Measurements from ENCODE around the gene FOXF1. TPM values are rescaled to one million over a fixed set of nuclear protein-coding genes. Genes with fewer than 3 reads are reported as not detected.

FOXF1 gene
- total and polyA plus RNA-seq, 7 experiments from 2014 or later = not detected

- Mint-ChIP-seq H3K27me3 (no peaks in the 10 kb centered on the region), H3K9me3 (no peaks in the 10 kb centered on the region), H3K36me3 (peaks cover 3 to 38% (median 22%) of the 10 kb centered on the region in 5 donors), H3K27ac (no peak overlapping the region), H3K4me1 (peaks cover 11 to 27% (median 17%) of the 10 kb centered on the region in 7 donors), H3K4me3 (no peak overlapping the region)
- ChIA-PET CTCF (no interaction called here), POLR2A (no interaction called here)
- H3K27ac ChIP-seq (ENCODE audit: low read depth, low read length) = no peak overlapping the region
- intact Hi-C loops (cut with micrococcal nuclease) = no loop called here
- H3K4me1 ChIP-seq (ENCODE audit: control insufficient read depth in 2 of 2, insufficient read depth in 2 of 2, low read length in 2 of 2) = peaks cover 0 to 2% of the 10 kb centered on the region in 2 donors
- H3K36me3 ChIP-seq (ENCODE audit: control insufficient read depth in 2 of 3, insufficient read depth in 3 of 3, low read length in 3 of 3) = peaks cover 0 to 52% (median 0%) of the 10 kb centered on the region in 3 experiments
- no peaks in the 10 kb centered on the region for H3K9me3 ChIP-seq (ENCODE audit: control insufficient read depth in 2 of 3, low read length in 3 of 3)
- H3K4me3 ChIP-seq (ENCODE audit: low read length) = no peak overlapping the region
- DNase-seq (no peak), ATAC-seq (no peak)
- no peaks in the 10 kb centered on the region for H3K27me3 ChIP-seq (ENCODE audit: control insufficient read depth in 2 of 2, insufficient read depth in 2 of 2, low read length in 2 of 2)
These were observed 39.0 kb downstream of the FOXF1 start for GRCh38 chr16:86549076-86549892.

- Histone ChIP-seq H3K9me3 (ENCODE audit: control insufficient read depth in 2 of 3, low read length in 3 of 3) (no peaks in the 10 kb centered on the region), H3K27ac (ENCODE audit: low read depth, low read length) (no peak overlapping the region), H3K4me3 (ENCODE audit: low read length) (no peak overlapping the region), H3K36me3 (ENCODE audit: control insufficient read depth in 2 of 3, insufficient read depth in 3 of 3, low read length in 3 of 3) (peaks cover 0 to 54% (median 0%) of the 10 kb centered on the region in 3 experiments), H3K4me1 (ENCODE audit: control insufficient read depth in 2 of 2, insufficient read depth in 2 of 2, low read length in 2 of 2) (peaks cover 0 to 5% of the 10 kb centered on the region in 2 donors), H3K27me3 (ENCODE audit: control insufficient read depth in 2 of 2, insufficient read depth in 2 of 2, low read length in 2 of 2) (no peaks in the 10 kb centered on the region)
- CTCF ChIA-PET = no interaction called here
- H3K36me3 Mint-ChIP-seq = peaks cover 3 to 32% (median 18%) of the 10 kb centered on the region in 5 donors
- H3K4me1 Mint-ChIP-seq = peaks cover 11 to 31% (median 22%) of the 10 kb centered on the region in 7 donors
- H3K27ac Mint-ChIP-seq = no peak overlapping the region
- H3K4me3 Mint-ChIP-seq = no peak overlapping the region
- peaks cover 0 to under 1% (median 0%) of the 10 kb centered on the region in 11 donors for H3K9me3 Mint-ChIP-seq
- intact Hi-C loops (cut with micrococcal nuclease) = no loop called here
- POLR2A ChIA-PET = no interaction called here
- no peaks in the 10 kb centered on the region for H3K27me3 Mint-ChIP-seq
- ATAC-seq (no peak), DNase-seq (no peak)
These were observed 39.5 kb downstream of the FOXF1 start for GRCh38 chr16:86549893-86550190.

- peaks cover 3 to 28% (median 15%) of the 10 kb centered on the region in 5 donors for H3K36me3 Mint-ChIP-seq
- ATAC-seq = no peak
- no peaks in the 10 kb centered on the region for H3K9me3 ChIP-seq (ENCODE audit: control insufficient read depth in 2 of 3, low read length in 3 of 3)
- no peak for DNase-seq
- peaks cover 0 to 5% (median 0%) of the 10 kb centered on the region in 11 donors for H3K9me3 Mint-ChIP-seq
- H3K4me3 ChIP-seq (ENCODE audit: low read length) = no peak overlapping the region
- intact Hi-C loops (cut with micrococcal nuclease) = no loop called here
- H3K27ac ChIP-seq (ENCODE audit: low read depth, low read length) = no peak overlapping the region
- H3K27ac Mint-ChIP-seq = no peak overlapping the region
- peaks cover 0 to 5% of the 10 kb centered on the region in 2 donors for H3K4me1 ChIP-seq (ENCODE audit: control insufficient read depth in 2 of 2, insufficient read depth in 2 of 2, low read length in 2 of 2)
- H3K4me1 Mint-ChIP-seq = peaks cover 11 to 35% (median 27%) of the 10 kb centered on the region in 7 donors
- POLR2A ChIA-PET = interaction anchor here (0.6 kb wide), 1 partner anchor 19 kb away, joined by 3 read pairs; no protein-coding TSS in a partner anchor
- no peak overlapping the region for H3K4me3 Mint-ChIP-seq
- H3K27me3 ChIP-seq (ENCODE audit: control insufficient read depth in 2 of 2, insufficient read depth in 2 of 2, low read length in 2 of 2) = no peaks in the 10 kb centered on the region
- H3K36me3 ChIP-seq (ENCODE audit: control insufficient read depth in 2 of 3, insufficient read depth in 3 of 3, low read length in 3 of 3) = peaks cover 0 to 54% (median 0%) of the 10 kb centered on the region in 3 experiments
- peaks cover 0 to 3% (median 0%) of the 10 kb centered on the region in 5 donors for H3K27me3 Mint-ChIP-seq
- CTCF ChIA-PET = no interaction called here
These were observed 40.0 kb downstream of the FOXF1 start for GRCh38 chr16:86550281-86550680.

GRCh38 chr16:86553356-86553755, 43.0 kb downstream of the FOXF1 start:
- ChIA-PET POLR2A (interaction anchor here (0.6 kb wide), 1 partner anchor 12 kb away, joined by 4 read pairs; no protein-coding TSS in a partner anchor), CTCF (no interaction called here)
- peaks cover 0 to 15% (median 6%) of the 10 kb centered on the region in 5 donors for H3K36me3 Mint-ChIP-seq
- Histone ChIP-seq H3K4me1 (ENCODE audit: control insufficient read depth in 2 of 2, insufficient read depth in 2 of 2, low read length in 2 of 2) (peaks cover 0 to 5% of the 10 kb centered on the region in 2 donors), H3K27me3 (ENCODE audit: control insufficient read depth in 2 of 2, insufficient read depth in 2 of 2, low read length in 2 of 2) (no peaks in the 10 kb centered on the region), H3K4me3 (ENCODE audit: low read length) (no peak overlapping the region), H3K36me3 (ENCODE audit: control insufficient read depth in 2 of 3, insufficient read depth in 3 of 3, low read length in 3 of 3) (peaks cover 0 to 27% (median 0%) of the 10 kb centered on the region in 3 experiments), H3K27ac (ENCODE audit: low read depth, low read length) (no peak overlapping the region), H3K9me3 (ENCODE audit: control insufficient read depth in 2 of 3, low read length in 3 of 3) (no peaks in the 10 kb centered on the region)
- H3K9me3 Mint-ChIP-seq = peaks cover 0 to 5% (median 0%) of the 10 kb centered on the region in 11 donors
- ATAC-seq (no peak), DNase-seq (no peak)
- peak overlapping the region in 3 of 9 donors; percentile 11 to 97 (median 96) for H3K27ac Mint-ChIP-seq
- peaks cover 8 to 36% (median 35%) of the 10 kb centered on the region in 7 donors for H3K4me1 Mint-ChIP-seq
- H3K27me3 Mint-ChIP-seq = peaks cover 0 to 7% (median 0%) of the 10 kb centered on the region in 5 donors
- peak overlapping the region in 6 of 10 donors; percentile 79 to 96 (median 92) for H3K4me3 Mint-ChIP-seq
- intact Hi-C loops (cut with micrococcal nuclease) = no loop called here

- peaks cover 0 to 5% of the 10 kb centered on the region in 2 donors for H3K4me1 ChIP-seq (ENCODE audit: control insufficient read depth in 2 of 2, insufficient read depth in 2 of 2, low read length in 2 of 2)
- ChIA-PET CTCF (no interaction called here), POLR2A (interaction anchor here (0.5 to 0.9 kb wide), 2 partner anchors 763 to 1081 kb away, joined by 3 read pairs; partner anchors contain the start of gene C16orf95)
- peak overlapping the region; percentile 96 for H3K27ac ChIP-seq (ENCODE audit: low read depth, low read length)
- Mint-ChIP-seq H3K4me1 (peaks cover 8 to 36% (median 35%) of the 10 kb centered on the region in 7 donors), H3K36me3 (peaks cover 0 to 15% (median 5%) of the 10 kb centered on the region in 5 donors), H3K9me3 (peaks cover 0 to 5% (median 0%) of the 10 kb centered on the region in 11 donors), H3K27ac (peak overlapping the region; percentile 92 to 98 (median 97)), H3K4me3 (peak overlapping the region; percentile 79 to 96 (median 94)), H3K27me3 (peaks cover 0 to 7% (median 2%) of the 10 kb centered on the region in 5 donors)
- no peaks in the 10 kb centered on the region for H3K9me3 ChIP-seq (ENCODE audit: control insufficient read depth in 2 of 3, low read length in 3 of 3)
- intact Hi-C loops (cut with micrococcal nuclease) = loop anchor here in 1 of 2 donors (2.0 kb wide), 1 partner anchor 834 kb away; no protein-coding TSS in a partner anchor
- DNase-seq (no peak), ATAC-seq (no peak)
- peaks cover 0 to 17% (median 0%) of the 10 kb centered on the region in 3 experiments for H3K36me3 ChIP-seq (ENCODE audit: control insufficient read depth in 2 of 3, insufficient read depth in 3 of 3, low read length in 3 of 3)
- no peaks in the 10 kb centered on the region for H3K27me3 ChIP-seq (ENCODE audit: control insufficient read depth in 2 of 2, insufficient read depth in 2 of 2, low read length in 2 of 2)
- peak overlapping the region; percentile 96 for H3K4me3 ChIP-seq (ENCODE audit: low read length)
These were observed 44.2 kb downstream of the FOXF1 start for GRCh38 chr16:86554599-86554916.

GRCh38 chr16:86554917-86555703, 44.8 kb downstream of the FOXF1 start, which contains the start of gene MTHFSD:
MTHFSD (minus strand) TSS chr16:86555235; CDS start chr16:86555184, 51 bp downstream.
- peaks cover 0 to 5% (median 0%) of the 10 kb centered on the region in 11 donors for H3K9me3 Mint-ChIP-seq
- H3K4me3 ChIP-seq (ENCODE audit: low read length) = peak within 1 kb of the TSS; percentile 96
- ChIA-PET CTCF (interaction anchor here (1.3 kb wide), 1 partner anchor 10 kb away, joined by 3 read pairs; no protein-coding TSS in a partner anchor), POLR2A (interaction anchor here (0.5 to 0.9 kb wide), 2 partner anchors 9 to 762 kb away, joined by 3 to 4 read pairs; partner anchors contain the start of gene C16orf95)
- H3K4me1 ChIP-seq (ENCODE audit: control insufficient read depth in 2 of 2, insufficient read depth in 2 of 2, low read length in 2 of 2) = peaks cover 0 to 5% of the 10 kb centered on the region in 2 donors
- peaks cover 0 to 12% (median 0%) of the 10 kb centered on the region in 3 experiments for H3K36me3 ChIP-seq (ENCODE audit: control insufficient read depth in 2 of 3, insufficient read depth in 3 of 3, low read length in 3 of 3)
- peak within 1 kb of the TSS; percentile 79 to 96 (median 94) for H3K4me3 Mint-ChIP-seq
- H3K27me3 Mint-ChIP-seq = peaks cover 0 to 7% (median 4%) of the 10 kb centered on the region in 5 donors
- peak within 1 kb of the TSS; percentile 96 for H3K27ac ChIP-seq (ENCODE audit: low read depth, low read length)
- peak; percentile 97 for ATAC-seq
- H3K27me3 ChIP-seq (ENCODE audit: control insufficient read depth in 2 of 2, insufficient read depth in 2 of 2, low read length in 2 of 2) = no peaks in the 10 kb centered on the region
- peaks cover 0 to 15% (median 5%) of the 10 kb centered on the region in 5 donors for H3K36me3 Mint-ChIP-seq
- intact Hi-C loops (cut with micrococcal nuclease) = loop anchor here in 1 of 2 donors (1.0 to 2.0 kb wide), 2 partner anchors 8 to 834 kb away; no protein-coding TSS in a partner anchor
- DNase-seq = peak; percentile 90 to 100 (median 96)
- H3K27ac Mint-ChIP-seq = peak within 1 kb of the TSS; percentile 92 to 98 (median 97)
- H3K9me3 ChIP-seq (ENCODE audit: control insufficient read depth in 2 of 3, low read length in 3 of 3) = no peaks in the 10 kb centered on the region
- peaks cover 8 to 36% (median 35%) of the 10 kb centered on the region in 7 donors for H3K4me1 Mint-ChIP-seq

Data from naive thymus-derived CD4-positive, alpha-beta T cell (primary cell).